Measurements from ENCODE around the gene KIAA1671. TPM values are rescaled to one million over a fixed set of nuclear protein-coding genes. Genes with fewer than 3 reads are reported as not detected.

Gene KIAA1671
- total and polyA plus RNA-seq, 9 of the 15 experiments (the other 6 are each of a cell fraction or from before 2014, with no cell fraction given) = under 0.01 to 0.11 (median 0.02) TPM; not detected in 5

DNA sequence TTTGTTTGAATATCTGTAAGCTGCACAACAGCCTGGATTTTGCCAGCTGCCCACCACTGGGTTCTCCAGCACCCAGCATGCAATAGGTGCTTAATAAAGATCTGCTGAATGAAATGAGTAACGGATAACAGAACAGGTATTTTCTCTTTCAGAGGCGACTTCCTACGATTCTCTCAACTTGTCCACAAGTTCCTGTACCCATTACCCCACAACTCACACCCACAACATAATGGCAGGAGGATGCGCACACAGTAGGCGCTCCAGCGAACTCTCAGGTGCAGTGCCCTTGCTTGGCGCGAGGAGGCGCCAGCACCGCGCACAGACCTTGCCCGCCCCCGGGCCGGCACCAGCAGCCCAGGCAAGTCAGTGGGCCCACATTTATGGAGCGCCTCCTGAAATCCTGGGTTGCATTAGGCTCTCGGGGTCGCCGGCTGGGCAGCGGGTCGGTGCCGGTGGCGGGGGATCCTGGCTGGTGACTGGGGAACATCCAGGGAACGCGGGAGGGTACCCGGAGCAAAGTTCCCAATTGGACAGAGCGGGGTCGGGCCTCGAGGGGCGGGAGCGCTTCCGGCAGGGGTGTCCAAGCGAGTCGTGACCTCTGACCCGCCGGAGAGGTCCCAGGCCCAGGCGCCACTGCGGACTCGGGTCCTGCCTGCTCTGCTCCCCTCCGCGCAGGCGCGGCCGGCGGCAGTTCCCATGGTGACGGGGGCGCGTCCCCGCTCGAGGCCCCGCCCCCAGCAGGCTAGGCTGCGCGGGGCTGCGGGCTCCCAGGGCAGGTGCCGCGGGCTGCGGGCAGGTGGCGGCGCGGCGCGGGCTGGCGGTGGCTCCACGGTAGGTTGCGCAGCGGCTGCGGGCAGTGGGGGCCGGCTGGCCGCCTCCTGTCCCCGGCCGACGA lies at the start of gene KIAA1671 (continued):
- TF ChIP-seq, protein P1, sequence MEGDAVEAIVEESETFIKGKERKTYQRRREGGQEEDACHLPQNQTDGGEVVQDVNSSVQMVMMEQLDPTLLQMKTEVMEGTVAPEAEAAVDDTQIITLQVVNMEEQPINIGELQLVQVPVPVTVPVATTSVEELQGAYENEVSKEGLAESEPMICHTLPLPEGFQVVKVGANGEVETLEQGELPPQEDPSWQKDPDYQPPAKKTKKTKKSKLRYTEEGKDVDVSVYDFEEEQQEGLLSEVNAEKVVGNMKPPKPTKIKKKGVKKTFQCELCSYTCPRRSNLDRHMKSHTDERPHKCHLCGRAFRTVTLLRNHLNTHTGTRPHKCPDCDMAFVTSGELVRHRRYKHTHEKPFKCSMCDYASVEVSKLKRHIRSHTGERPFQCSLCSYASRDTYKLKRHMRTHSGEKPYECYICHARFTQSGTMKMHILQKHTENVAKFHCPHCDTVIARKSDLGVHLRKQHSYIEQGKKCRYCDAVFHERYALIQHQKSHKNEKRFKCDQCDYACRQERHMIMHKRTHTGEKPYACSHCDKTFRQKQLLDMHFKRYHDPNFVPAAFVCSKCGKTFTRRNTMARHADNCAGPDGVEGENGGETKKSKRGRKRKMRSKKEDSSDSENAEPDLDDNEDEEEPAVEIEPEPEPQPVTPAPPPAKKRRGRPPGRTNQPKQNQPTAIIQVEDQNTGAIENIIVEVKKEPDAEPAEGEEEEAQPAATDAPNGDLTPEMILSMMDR (IDR thresholded peaks at IDR 0.05 in 2 of 3, conservative IDR thresholded peaks at IDR 0.05 in 1 of 3; ENCODE audit: insufficient read depth in 2 of 3, low read depth in 1 of 3, low read length in 3 of 3) = peak; percentile 66 to 85 (median 80)
- TF ChIP-seq MEIS2 (IDR thresholded peaks at IDR 0.05; ENCODE audit: partially characterized antibody) (peak; percentile 64), SMC3 (conservative IDR thresholded peaks at IDR 0.05; ENCODE audit: insufficient read depth, low read depth, low read length) (peak; percentile 46)

DNA sequence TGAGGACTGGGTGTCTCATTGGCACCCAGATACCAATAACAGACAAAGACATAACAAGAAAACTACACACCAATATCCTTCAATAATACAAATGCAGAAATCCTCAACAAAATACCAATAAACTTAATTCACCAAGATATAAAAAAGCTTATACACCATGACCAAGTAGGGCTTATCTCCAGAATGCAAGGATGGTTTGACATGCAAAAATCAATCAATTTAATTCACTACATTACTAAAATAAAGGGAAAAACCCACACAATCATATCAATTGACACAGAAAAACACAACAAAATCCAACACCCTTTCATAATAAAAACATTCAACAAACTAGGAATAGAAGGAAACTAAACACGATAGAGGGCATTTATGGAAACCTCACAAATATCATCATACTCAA lies 46.6 kb upstream of the KIAA1671 start:
- H3K27me3 ChIP-seq (ENCODE audit: control insufficient read depth in 2 of 2, insufficient read depth in 2 of 2, low read length in 2 of 2) = no peaks in the 10 kb centered on the region; a peak in 2 of 5 replicates
- H3K9me1 ChIP-seq (ENCODE audit: control insufficient read depth, insufficient read depth, low read length) = no peaks in the 10 kb centered on the region
- ChIA-PET POLR2A (no interaction called here), CTCF (ENCODE audit: low intra/inter-chr PET ratio) (no interaction called here)
- no peak for FAIRE-seq
- no peak for DNase-seq (ENCODE audit: extremely low read depth in 1 of 4, low spot score in 3 of 4)
- in situ Hi-C loops (cut with MboI) (no loop called here), intact Hi-C loops (cut with micrococcal nuclease) (no loop called here)
- no peak overlapping the region for H2AFZ ChIP-seq (ENCODE audit: low read depth, low read length)
- H3K9ac ChIP-seq (ENCODE audit: insufficient read depth in 1 of 2, low read depth in 2 of 2, low read length in 2 of 2) = no peak overlapping the region
- H3K4me1 ChIP-seq (replicated peaks in 1 of 2; ENCODE audit: control insufficient read depth in 2 of 2, insufficient read depth in 2 of 2, low read length in 2 of 2) = no peaks in the 10 kb centered on the region; a peak in 1 of 5 replicates
- no peaks in the 10 kb centered on the region for H3K36me3 ChIP-seq (ENCODE audit: control insufficient read depth, insufficient read depth, low read length)
- ATAC-seq = no peak
- H3K9me3 ChIP-seq (replicated peaks; ENCODE audit: control insufficient read depth, insufficient read depth, low read depth, low read length) = no peaks in the 10 kb centered on the region
- no peak overlapping the region for H3K27ac ChIP-seq (ENCODE audit: extremely low read depth, low read depth, low read length)
- H3K4me3 ChIP-seq = no peak overlapping the region
- WGBS (ENCODE audit: insufficient coverage, low coverage, missing lambda C conversion rate) = 0% methylated on average over 1 of the region's 1 CpG
- H3K79me2 ChIP-seq (ENCODE audit: control insufficient read depth, insufficient read depth, low read length) = no peaks in the 10 kb centered on the region
- H4K20me1 ChIP-seq (replicated peaks; ENCODE audit: control insufficient read depth, insufficient read depth, low read length) = no peaks in the 10 kb centered on the region
- no peak overlapping the region for H3K4me2 ChIP-seq (ENCODE audit: insufficient read depth, low read length)
- BruUV-seq (replicated peaks) = no TSS peak
- TF ChIP-seq BRD9 (IDR thresholded peaks at IDR 0.05; ENCODE audit: low read depth, partially characterized antibody) (no peak), ZNF324 (CRISPR knock-in tag; IDR thresholded peaks at IDR 0.05) (peak; percentile 81), CREBBP (IDR thresholded peaks at IDR 0.05; ENCODE audit: low read depth, low read length) (no peak)
- TF ChIP-seq, protein P2, sequence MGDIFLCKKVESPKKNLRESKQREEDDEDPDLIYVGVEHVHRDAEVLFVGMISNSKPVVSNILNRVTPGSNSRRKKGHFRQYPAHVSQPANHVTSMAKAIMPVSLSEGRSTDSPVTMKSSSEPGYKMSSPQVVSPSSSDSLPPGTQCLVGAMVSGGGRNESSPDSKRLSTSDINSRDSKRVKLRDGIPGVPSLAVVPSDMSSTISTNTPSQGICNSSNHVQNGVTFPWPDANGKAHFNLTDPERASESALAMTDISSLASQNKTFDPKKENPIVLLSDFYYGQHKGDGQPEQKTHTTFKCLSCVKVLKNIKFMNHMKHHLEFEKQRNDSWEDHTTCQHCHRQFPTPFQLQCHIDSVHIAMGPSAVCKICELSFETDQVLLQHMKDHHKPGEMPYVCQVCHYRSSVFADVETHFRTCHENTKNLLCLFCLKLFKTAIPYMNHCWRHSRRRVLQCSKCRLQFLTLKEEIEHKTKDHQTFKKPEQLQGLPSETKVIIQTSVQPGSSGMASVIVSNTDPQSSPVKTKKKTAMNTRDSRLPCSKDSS (IDR thresholded peaks at IDR 0.05; ENCODE audit: low read depth, partially characterized antibody) = peak; percentile 21
- TF ChIP-seq, protein P3, sequence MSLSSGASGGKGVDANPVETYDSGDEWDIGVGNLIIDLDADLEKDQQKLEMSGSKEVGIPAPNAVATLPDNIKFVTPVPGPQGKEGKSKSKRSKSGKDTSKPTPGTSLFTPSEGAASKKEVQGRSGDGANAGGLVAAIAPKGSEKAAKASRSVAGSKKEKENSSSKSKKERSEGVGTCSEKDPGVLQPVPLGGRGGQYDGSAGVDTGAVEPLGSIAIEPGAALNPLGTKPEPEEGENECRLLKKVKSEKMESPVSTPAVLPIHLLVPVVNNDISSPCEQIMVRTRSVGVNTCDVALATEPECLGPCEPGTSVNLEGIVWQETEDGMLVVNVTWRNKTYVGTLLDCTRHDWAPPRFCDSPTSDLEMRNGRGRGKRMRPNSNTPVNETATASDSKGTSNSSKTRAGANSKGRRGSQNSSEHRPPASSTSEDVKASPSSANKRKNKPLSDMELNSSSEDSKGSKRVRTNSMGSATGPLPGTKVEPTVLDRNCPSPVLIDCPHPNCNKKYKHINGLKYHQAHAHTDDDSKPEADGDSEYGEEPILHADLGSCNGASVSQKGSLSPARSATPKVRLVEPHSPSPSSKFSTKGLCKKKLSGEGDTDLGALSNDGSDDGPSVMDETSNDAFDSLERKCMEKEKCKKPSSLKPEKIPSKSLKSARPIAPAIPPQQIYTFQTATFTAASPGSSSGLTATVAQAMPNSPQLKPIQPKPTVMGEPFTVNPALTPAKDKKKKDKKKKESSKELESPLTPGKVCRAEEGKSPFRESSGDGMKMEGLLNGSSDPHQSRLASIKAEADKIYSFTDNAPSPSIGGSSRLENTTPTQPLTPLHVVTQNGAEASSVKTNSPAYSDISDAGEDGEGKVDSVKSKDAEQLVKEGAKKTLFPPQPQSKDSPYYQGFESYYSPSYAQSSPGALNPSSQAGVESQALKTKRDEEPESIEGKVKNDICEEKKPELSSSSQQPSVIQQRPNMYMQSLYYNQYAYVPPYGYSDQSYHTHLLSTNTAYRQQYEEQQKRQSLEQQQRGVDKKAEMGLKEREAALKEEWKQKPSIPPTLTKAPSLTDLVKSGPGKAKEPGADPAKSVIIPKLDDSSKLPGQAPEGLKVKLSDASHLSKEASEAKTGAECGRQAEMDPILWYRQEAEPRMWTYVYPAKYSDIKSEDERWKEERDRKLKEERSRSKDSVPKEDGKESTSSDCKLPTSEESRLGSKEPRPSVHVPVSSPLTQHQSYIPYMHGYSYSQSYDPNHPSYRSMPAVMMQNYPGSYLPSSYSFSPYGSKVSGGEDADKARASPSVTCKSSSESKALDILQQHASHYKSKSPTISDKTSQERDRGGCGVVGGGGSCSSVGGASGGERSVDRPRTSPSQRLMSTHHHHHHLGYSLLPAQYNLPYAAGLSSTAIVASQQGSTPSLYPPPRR (CRISPR knock-in tag; IDR thresholded peaks at IDR 0.05; ENCODE audit: borderline replicate concordance) = no peak
- TF ChIP-seq, protein P4, sequence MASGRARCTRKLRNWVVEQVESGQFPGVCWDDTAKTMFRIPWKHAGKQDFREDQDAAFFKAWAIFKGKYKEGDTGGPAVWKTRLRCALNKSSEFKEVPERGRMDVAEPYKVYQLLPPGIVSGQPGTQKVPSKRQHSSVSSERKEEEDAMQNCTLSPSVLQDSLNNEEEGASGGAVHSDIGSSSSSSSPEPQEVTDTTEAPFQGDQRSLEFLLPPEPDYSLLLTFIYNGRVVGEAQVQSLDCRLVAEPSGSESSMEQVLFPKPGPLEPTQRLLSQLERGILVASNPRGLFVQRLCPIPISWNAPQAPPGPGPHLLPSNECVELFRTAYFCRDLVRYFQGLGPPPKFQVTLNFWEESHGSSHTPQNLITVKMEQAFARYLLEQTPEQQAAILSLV (tag; IDR thresholded peaks at IDR 0.05) = no peak
